Transverse colon (tissue), 4 donors: Measurements from ENCODE around the gene NPLOC4. TPM values are rescaled to one million over a fixed set of nuclear protein-coding genes. Genes with fewer than 3 reads are reported as not detected.

Experiments
- DNase-seq: peaks from one replicate; pipeline ENCODE4 v3.0.0-alpha.2; 2019
- H3K27ac ChIP-seq, 4 donors: fragments of 200-600 bp; sonication (generic); 2 replicates each; pipeline ENCODE4 v1.5.1; 2016 to 2018; ENCODE audit warnings: inconsistent platforms in 4 of 4
- H3K27me3 ChIP-seq: fragments of 200-600 bp; sonication (generic); 2 replicates; pipeline ENCODE4 v1.5.1; 2017; ENCODE audit warnings: inconsistent platforms
- H3K36me3 ChIP-seq, 4 donors: fragments of 200-600 bp; sonication (generic); 2 replicates each; pipeline ENCODE4 v1.5.1; 2017 to 2019; ENCODE audit warnings: inconsistent platforms in 4 of 4
- H3K4me1 ChIP-seq, 4 donors: fragments of 200-600 bp; sonication (generic); 2 replicates each; pipeline ENCODE4 v1.5.1; 2017 to 2020; ENCODE audit warnings: inconsistent platforms in 4 of 4
- H3K4me3 ChIP-seq, 4 donors: fragments of 200-600 bp; sonication (generic); 1 replicate in 1 of 4; 2 replicates in 3 of 4; pipeline versions ENCODE4 v1.5.1 to v1.6.1; 2017 to 2019; ENCODE audit warnings: inconsistent platforms in 4 of 4
- H3K9me3 ChIP-seq, 2 donors: fragments of 200-600 bp; sonication (generic); 2 replicates each; pipeline ENCODE4 v1.5.1; 2017 to 2019; ENCODE audit warnings: inconsistent platforms in 2 of 2
- EP300 ChIP-seq: sonication (generic); formaldehyde crosslinking; IDR thresholded peaks from one replicate; pipeline ENCODE4 v1.6.1; 2017; ENCODE audit warnings: antibody characterized with exemption, low read depth
- POLR2A ChIP-seq: fragments of 450-650 bp; IDR thresholded peaks from one replicate; pipeline ENCODE4 v1.6.1; 2016; ENCODE audit warnings: antibody characterized with exemption, mild to moderate bottlenecking, moderate library complexity
- POLR2AphosphoS5 ChIP-seq, 3 donors: sonication (generic); formaldehyde crosslinking; IDR thresholded peaks; one replicate each; pipeline ENCODE4 v1.6.1; 2016; ENCODE audit warnings: antibody characterized with exemption in 3 of 3
- WGBS, 2 donors: methylation state at CpG; one replicate each; pipeline ENCODE4 v1.1.5; 2018; ENCODE audit warnings: low coverage in 1 of 2; 5-methylcytosine and 5-hydroxymethylcytosine counted together
- in situ Hi-C, 4 donors: fragments of 200-750 bp; cut with MboI; loops; one replicate each; pipeline versions ENCODE4 v1.15.0 to v1.15.1; 2017; ENCODE audit warnings: low sequenced_read_pairs in 3 of 4, low pct_ligation_motif_present in 1 of 4, low pct_unique_long_range_greater_than_20kb in 1 of 4
- intact Hi-C: fragments of 100-400 bp; cut with DNase I; formaldehyde crosslinking; loops from one replicate; pipeline ENCODE4 v1.15.1; 2023; ENCODE audit warnings: low total_unique reads
- total RNA-seq, 4 donors: library from RNA; depleted of rRNA; stranded (reverse); fragments of >200 nt; gene quantifications; one replicate each; pipeline ENCODE4 v1.1.0, GENCODE V29; 2016
- TF ChIP-seq, protein P1 (sequence below), 5 experiments: fragments of 200-600 bp in 3 of 5; fragments of 450-650 bp in 2 of 5; sonication (generic) in 3 of 5; IDR thresholded peaks; 1 replicate in 2 of 5; 2 replicates in 3 of 5; pipeline ENCODE4 v1.5.1; 2016 to 2017; ENCODE audit warnings: antibody characterized with exemption in 5 of 5, inconsistent platforms in 3 of 5, mild to moderate bottlenecking in 2 of 5, moderate library complexity in 1 of 5

NPLOC4 gene
- total RNA-seq, 4 donors from 2014 or later = 59.9 to 323 (median 84.6) TPM

GRCh38 chr17:81683584-81684441, 46.9 kb upstream of the NPLOC4 start, which contains the start of the genes ARL16 and HGS:
Gene ARL16 (minus strand): TSS chr17:81683797. CDS start chr17:81683753, 44 bp downstream.
Gene HGS (plus strand): TSS chr17:81684011. CDS start chr17:81684067, 56 bp downstream.
- in situ Hi-C loops (no loop called here), intact Hi-C loops (no loop called here)
- H3K4me3 ChIP-seq = peak within 1 kb of the TSS; percentile 95 to 99 (median 98)
- H3K9me3 ChIP-seq = no peaks in the 10 kb centered on the region
- TF ChIP-seq, protein P1, sequence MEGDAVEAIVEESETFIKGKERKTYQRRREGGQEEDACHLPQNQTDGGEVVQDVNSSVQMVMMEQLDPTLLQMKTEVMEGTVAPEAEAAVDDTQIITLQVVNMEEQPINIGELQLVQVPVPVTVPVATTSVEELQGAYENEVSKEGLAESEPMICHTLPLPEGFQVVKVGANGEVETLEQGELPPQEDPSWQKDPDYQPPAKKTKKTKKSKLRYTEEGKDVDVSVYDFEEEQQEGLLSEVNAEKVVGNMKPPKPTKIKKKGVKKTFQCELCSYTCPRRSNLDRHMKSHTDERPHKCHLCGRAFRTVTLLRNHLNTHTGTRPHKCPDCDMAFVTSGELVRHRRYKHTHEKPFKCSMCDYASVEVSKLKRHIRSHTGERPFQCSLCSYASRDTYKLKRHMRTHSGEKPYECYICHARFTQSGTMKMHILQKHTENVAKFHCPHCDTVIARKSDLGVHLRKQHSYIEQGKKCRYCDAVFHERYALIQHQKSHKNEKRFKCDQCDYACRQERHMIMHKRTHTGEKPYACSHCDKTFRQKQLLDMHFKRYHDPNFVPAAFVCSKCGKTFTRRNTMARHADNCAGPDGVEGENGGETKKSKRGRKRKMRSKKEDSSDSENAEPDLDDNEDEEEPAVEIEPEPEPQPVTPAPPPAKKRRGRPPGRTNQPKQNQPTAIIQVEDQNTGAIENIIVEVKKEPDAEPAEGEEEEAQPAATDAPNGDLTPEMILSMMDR (IDR thresholded peaks at IDR 0.05) = no peak
- peak; percentile 75 for TF ChIP-seq POLR2A
- peak; percentile 68 to 87 (median 85) for TF ChIP-seq POLR2AphosphoS5 (IDR thresholded peaks at IDR 0.05)
- H3K36me3 ChIP-seq = peaks cover 0 to 11% (median 3%) of the 10 kb centered on the region in 4 donors
- no peaks in the 10 kb centered on the region for H3K27me3 ChIP-seq
- DNase-seq = peak; percentile 99
- peaks cover 19 to 28% (median 21%) of the 10 kb centered on the region in 4 donors for H3K4me1 ChIP-seq
- WGBS, 2 donors = 1% methylated on average over 78 of the region's 112 CpGs; no CpG with 5 or more reads in 1 of the 2 donors
- H3K27ac ChIP-seq = peak within 1 kb of the TSS; percentile 79 to 94 (median 92)

GRCh38 chr17:81683208-81683583, 46.3 kb upstream of the NPLOC4 start:
- no peak for TF ChIP-seq POLR2A
- TF ChIP-seq, protein P1 (IDR thresholded peaks at IDR 0.05) = no peak
- no peak for TF ChIP-seq EP300
- no peak for TF ChIP-seq POLR2AphosphoS5 (IDR thresholded peaks at IDR 0.05)
- Histone ChIP-seq H3K9me3 (no peaks in the 10 kb centered on the region), H3K4me3 (peak overlapping the region; percentile 55 to 99 (median 98)), H3K27me3 (no peaks in the 10 kb centered on the region), H3K27ac (peak overlapping the region; percentile 79 to 94 (median 92)), H3K36me3 (peaks cover 0 to 4% (median under 1%) of the 10 kb centered on the region in 4 donors), H3K4me1 (peaks cover 19 to 28% (median 21%) of the 10 kb centered on the region in 4 donors)
- intact Hi-C loops (no loop called here), in situ Hi-C loops (no loop called here)
- no peak for DNase-seq
- WGBS, 2 donors = 0% methylated on average over 36 of the region's 37 CpGs; no CpG with 5 or more reads in 1 of the 2 donors

GRCh38 chr17:81682565-81683207, 45.8 kb upstream of the NPLOC4 start:
- in situ Hi-C loops = no loop called here
- H3K27ac ChIP-seq = peak overlapping the region in 3 of 4 donors; percentile 90 to 94 (median 93)
- H3K9me3 ChIP-seq = no peaks in the 10 kb centered on the region
- no peaks in the 10 kb centered on the region for H3K27me3 ChIP-seq
- H3K4me1 ChIP-seq = peaks cover 19 to 28% (median 21%) of the 10 kb centered on the region in 4 donors
- DNase-seq = no peak
- intact Hi-C loops = no loop called here
- TF ChIP-seq POLR2AphosphoS5 (IDR thresholded peaks at IDR 0.05) (no peak), EP300 (no peak), POLR2A (no peak)
- TF ChIP-seq, protein P1 (IDR thresholded peaks at IDR 0.05) = no peak
- 40 to 50% methylated on average over 3 to 19 of the region's 19 CpGs for WGBS, 2 donors
- H3K4me3 ChIP-seq = peak overlapping the region; percentile 55 to 99 (median 98)
- no peaks in the 10 kb centered on the region for H3K36me3 ChIP-seq

DNA sequence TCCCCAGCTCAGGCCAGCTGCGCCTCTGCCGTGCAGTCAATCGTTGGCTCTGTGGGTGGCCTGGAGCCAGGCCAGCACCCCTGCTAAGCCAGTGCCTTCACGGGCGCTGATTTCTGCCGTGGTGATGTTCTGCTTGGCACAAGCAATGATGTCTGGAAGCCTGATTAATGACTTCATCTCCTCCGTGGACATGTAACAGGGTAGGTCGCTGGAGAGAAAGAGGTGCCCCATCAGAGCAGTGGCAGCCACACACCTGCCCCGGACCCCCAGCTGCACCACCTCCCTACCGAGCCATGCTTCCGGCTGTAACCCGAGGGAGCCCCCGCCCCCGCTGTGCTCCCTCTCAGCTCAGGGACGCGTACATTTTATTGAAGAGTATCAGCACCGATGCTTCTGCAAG, 44.8 kb upstream of the NPLOC4 start:
- H3K4me1 ChIP-seq = peaks cover 19 to 28% (median 21%) of the 10 kb centered on the region in 4 donors
- WGBS, 2 donors = 88% methylated on average over 17 of the region's 17 CpGs; no CpG with 5 or more reads in 1 of the 2 donors
- no peak overlapping the region for H3K27ac ChIP-seq
- no peaks in the 10 kb centered on the region for H3K36me3 ChIP-seq
- in situ Hi-C loops = no loop called here
- intact Hi-C loops = no loop called here
- no peaks in the 10 kb centered on the region for H3K27me3 ChIP-seq
- DNase-seq = no peak
- TF ChIP-seq POLR2A (no peak), EP300 (no peak), POLR2AphosphoS5 (IDR thresholded peaks at IDR 0.05) (no peak)
- TF ChIP-seq, protein P1 (IDR thresholded peaks at IDR 0.05) = no peak
- H3K9me3 ChIP-seq = no peaks in the 10 kb centered on the region
- H3K4me3 ChIP-seq = no peak overlapping the region
